ENCODE data around the gene CDC40. TPM values are rescaled to one million over a fixed set of nuclear protein-coding genes. Genes with fewer than 3 reads are reported as not detected.

CDC40 gene
- total RNA-seq (10 to 100 TPM in 3 of 4 donors, 1 to 10 TPM in 1; 8.5 to 18.9 (median 14.1) TPM), polyA plus RNA-seq (10 to 100 TPM in 2 of 3 donors, 1 to 10 TPM in 1; 9.8 to 27.7 (median 13.7) TPM)
- long read RNA-seq, donor 1, partial matches to known transcripts = 2 of 3 reads
- long read RNA-seq, donor 1, other reads (novel, unspliced or antisense) = 0 of 3 reads
- long read RNA-seq, donor 2, transcript CDC40-201 (15 exons, 3,848 nt) = major isoform, 12 of 21 reads
- long read RNA-seq, donor 2, partial matches to known transcripts = 6 of 21 reads
- long read RNA-seq, donor 2, other reads (novel, unspliced or antisense) = 3 of 21 reads

GRCh38 chr6:110180228-110181008, at the start of gene CDC40:
Gene CDC40, plus strand, starts transcription at chr6:110180427. Its CDS starts 18 bp downstream, at chr6:110180445.
- no peak for TF ChIP-seq CTCF (IDR thresholded peaks at IDR 0.05)
- intact Hi-C loops (cut with DNase I) = loop anchor here in 1 of 2 donors (5.0 kb wide), 1 partner anchor 488 kb away; the partner anchor contains the start of genes AK9 and FIG4
- DNase-seq (peak; percentile 61 to 81), ATAC-seq (peak; percentile 67 to 85 (median 76))
- H3K9me3 ChIP-seq = no peaks in the 10 kb centered on the region
- H3K27ac ChIP-seq = peak within 1 kb of the TSS; percentile 89
- H3K4me1 ChIP-seq = peaks cover 36% of the 10 kb centered on the region
- 0% methylated on average over 28 of the region's 28 CpGs for WGBS, 3 donors
- H3K4me3 ChIP-seq = peak within 1 kb of the TSS; percentile 75
- H3K36me3 ChIP-seq (ENCODE audit: insufficient read depth in 1 of 2, low read depth in 1 of 2) = no peaks in the 10 kb centered on the region
- peaks cover 0 to 13% (median 0%) of the 10 kb centered on the region in 3 donors for H3K27me3 ChIP-seq (ENCODE audit: insufficient read depth in 3 of 3, low read length in 2 of 3)

- Histone ChIP-seq H3K4me1 (no peaks in the 10 kb centered on the region), H3K27ac (no peak overlapping the region), H3K36me3 (ENCODE audit: insufficient read depth in 1 of 2, low read depth in 1 of 2) (no peaks in the 10 kb centered on the region), H3K4me3 (no peak overlapping the region), H3K9me3 (no peaks in the 10 kb centered on the region), H3K27me3 (ENCODE audit: insufficient read depth in 3 of 3, low read length in 2 of 3) (no peaks in the 10 kb centered on the region)
- ATAC-seq = no peak
- intact Hi-C loops (cut with DNase I) = no loop called here
- no peak for TF ChIP-seq CTCF (IDR thresholded peaks at IDR 0.05)
- 96 to 97% (median 96%) methylated on average over 10 of the region's 10 CpGs for WGBS, 3 donors
- no peak for DNase-seq
Measured at GRCh38 chr6:110137924-110138887, 42.0 kb upstream of the CDC40 start.

- intact Hi-C loops (cut with DNase I) = no loop called here
- no peaks in the 10 kb centered on the region for H3K4me1 ChIP-seq
- ATAC-seq = no peak
- no peak for DNase-seq
- H3K36me3 ChIP-seq (ENCODE audit: insufficient read depth in 1 of 2, low read depth in 1 of 2) = no peaks in the 10 kb centered on the region
- no peaks in the 10 kb centered on the region for H3K27me3 ChIP-seq (ENCODE audit: insufficient read depth in 3 of 3, low read length in 2 of 3)
- no peaks in the 10 kb centered on the region for H3K9me3 ChIP-seq
- H3K4me3 ChIP-seq = no peak overlapping the region
- TF ChIP-seq CTCF (IDR thresholded peaks at IDR 0.05) = no peak
- WGBS, 3 donors = 92 to 96% (median 95%) methylated on average over 9 of the region's 9 CpGs
- no peak overlapping the region for H3K27ac ChIP-seq
Measured at GRCh38 chr6:110139052-110139451, 41.2 kb upstream of the CDC40 start.

- 83 to 90% (median 89%) methylated on average over 2 of the region's 2 CpGs for WGBS, 3 donors
- Histone ChIP-seq H3K27ac (no peak overlapping the region), H3K4me1 (no peaks in the 10 kb centered on the region), H3K27me3 (ENCODE audit: insufficient read depth in 3 of 3, low read length in 2 of 3) (no peaks in the 10 kb centered on the region), H3K9me3 (no peaks in the 10 kb centered on the region), H3K36me3 (ENCODE audit: insufficient read depth in 1 of 2, low read depth in 1 of 2) (no peaks in the 10 kb centered on the region), H3K4me3 (no peak overlapping the region)
- ATAC-seq = no peak
- no peak for DNase-seq
- intact Hi-C loops (cut with DNase I) = no loop called here
- TF ChIP-seq CTCF (IDR thresholded peaks at IDR 0.05) = no peak
Measured at GRCh38 chr6:110140650-110141049, 39.6 kb upstream of the CDC40 start.

All from psoas muscle (tissue), 8 donors.